Cardiac muscle cell (in vitro differentiated cells and primary cell): ENCODE measurements around the gene HPD. TPM values are rescaled to one million over a fixed set of nuclear protein-coding genes. Genes with fewer than 3 reads are reported as not detected.
"Not testable (repeated sequence)": the region's sequence is repeated elsewhere in the genome, so short reads cannot be mapped to it uniquely, and the experiment has no call there.

ENCODE experiments used
- DNase-seq, 2 donors: peaks; one replicate each; pipeline versions ENCODE4 v3.0.0 to v3.0.0-alpha.2; 2010 to 2017; ENCODE audit warnings: low read depth in 1 of 2, low spot score in 1 of 2
- H3K27ac ChIP-seq: fragments of 200-600 bp; sonication (generic); 2 replicates; pipeline ENCODE4 v1.5.1; 2016
- H3K27me3 ChIP-seq: fragments of 200-600 bp; sonication (generic); 2 replicates; pipeline ENCODE4 v1.6.0; 2016; ENCODE audit warnings: control low read depth
- H3K36me3 ChIP-seq: fragments of 200-600 bp; sonication (generic); 2 replicates; pipeline ENCODE4 v1.5.1; 2016; ENCODE audit warnings: control low read depth
- H3K4me1 ChIP-seq: fragments of 200-600 bp; sonication (generic); 2 replicates; pipeline ENCODE4 v1.8.1; 2017; ENCODE audit warnings: low read depth, mild to moderate bottlenecking, mixed run types
- H3K4me3 ChIP-seq: fragments of 200-600 bp; sonication (generic); 2 replicates; pipeline ENCODE4 v1.5.1; 2016; ENCODE audit warnings: mild to moderate bottlenecking
- H3K9me3 ChIP-seq: fragments of 200-600 bp; sonication (generic); 2 replicates; pipeline ENCODE4 v1.5.1; 2017; ENCODE audit warnings: low read depth, mild to moderate bottlenecking, control low read depth
- CTCF ChIP-seq: IDR thresholded peaks from 2 replicates; pipeline ENCODE4 v1.5.1; 2012; ENCODE audit warnings: low read depth, mild to moderate bottlenecking, low read length
- polyA plus RNA-seq: library from polyadenylated mRNA; unstranded; fragments of >200 nt; fragmentation: Nextera tagmentation; extraction: Ambion mirVana; gene quantifications from 2 replicates; pipeline ENCODE4 v1.2.1, GENCODE V29; 2016
- total RNA-seq: library from RNA; depleted of rRNA; stranded (reverse); fragments of >200 nt; gene quantifications from 2 replicates; pipeline ENCODE4 v1.2.3, GENCODE V29; 2016

The HPD gene
- total and polyA plus RNA-seq, 2 experiments from 2014 or later, result not detected

- no peaks in the 10 kb centered on the region for H3K9me3 ChIP-seq
- TF ChIP-seq CTCF, result peak; percentile 80
- peak; percentile 98 to 99 for DNase-seq
- H3K4me1 ChIP-seq, result no peaks in the 10 kb centered on the region
- no peaks in the 10 kb centered on the region for H3K36me3 ChIP-seq
- H3K27ac ChIP-seq, result peak within 1 kb of the TSS; percentile 82
- peak within 1 kb of the TSS; percentile 43 for H3K4me3 ChIP-seq
- no peaks in the 10 kb centered on the region for H3K27me3 ChIP-seq
Measured at GRCh38 chr12:121888478-121889273, 30.0 kb upstream of the HPD start, which contains the start of gene PSMD9. Gene PSMD9 (plus strand): TSS chr12:121888790. CDS start chr12:121888857, 67 bp downstream.

GRCh38 chr12:121888083-121888477, 29.4 kb upstream of the HPD start:
- H3K27ac ChIP-seq, result peak overlapping the region; percentile 82
- no peaks in the 10 kb centered on the region for H3K4me1 ChIP-seq
- peak overlapping the region; percentile 43 for H3K4me3 ChIP-seq
- H3K9me3 ChIP-seq, result no peaks in the 10 kb centered on the region
- no peaks in the 10 kb centered on the region for H3K36me3 ChIP-seq
- no peak for DNase-seq
- H3K27me3 ChIP-seq, result no peaks in the 10 kb centered on the region
- TF ChIP-seq CTCF, result no peak

- H3K4me3 ChIP-seq, H3K9me3 ChIP-seq, H3K27ac ChIP-seq, H3K27me3 ChIP-seq, H3K36me3 ChIP-seq, H3K4me1 ChIP-seq: not testable (repeated sequence)
- peak in 1 of 2 donors; percentile 20 for DNase-seq
Measured at GRCh38 chr12:121885129-121885528, 26.5 kb upstream of the HPD start.

GRCh38 chr12:121883315-121883660, 24.6 kb upstream of the HPD start:
- no peak for TF ChIP-seq CTCF
- Histone ChIP-seq H3K27me3 (no peaks in the 10 kb centered on the region), H3K4me1 (no peaks in the 10 kb centered on the region), H3K9me3 (no peaks in the 10 kb centered on the region), H3K36me3 (no peaks in the 10 kb centered on the region), H3K27ac (no peak overlapping the region), H3K4me3 (no peak overlapping the region)
- DNase-seq, result peak in 1 of 2 donors; percentile 37

- not testable (repeated sequence) for DNase-seq, H3K4me1 ChIP-seq, H3K36me3 ChIP-seq, H3K4me3 ChIP-seq, H3K27me3 ChIP-seq, H3K27ac ChIP-seq, H3K9me3 ChIP-seq
Measured at GRCh38 chr12:121876080-121876447, 17.4 kb upstream of the HPD start.

- no peak overlapping the region for H3K27ac ChIP-seq
- H3K4me1 ChIP-seq, result no peaks in the 10 kb centered on the region
- H3K9me3 ChIP-seq, result no peaks in the 10 kb centered on the region
- no peak overlapping the region for H3K4me3 ChIP-seq
- TF ChIP-seq CTCF, result no peak
- H3K36me3 ChIP-seq, result no peaks in the 10 kb centered on the region
- no peak for DNase-seq
- no peaks in the 10 kb centered on the region for H3K27me3 ChIP-seq
Measured at GRCh38 chr12:121875582-121875981, 16.9 kb upstream of the HPD start.
